GM12892 (cell line): ENCODE results near the gene GEMIN4.

Experiments
- POLR2A ChIP-seq: IDR thresholded peaks from 2 replicates; pipeline ENCODE4 v1.6.1; 2011; ENCODE audit warnings: low read depth, low read length, control low read depth
- POLR2AphosphoS5 ChIP-seq: IDR thresholded peaks from 2 replicates; pipeline ENCODE4 v1.6.1; 2011; ENCODE audit warnings: low read depth, low read length, control low read depth
- TAF1 ChIP-seq: IDR thresholded peaks from 2 replicates; pipeline ENCODE4 v1.6.1; 2011; ENCODE audit warnings: low read depth, mild to moderate bottlenecking, control low read depth, low read length, borderline replicate concordance

GRCh38 chr17:720706-721539, 31.1 kb downstream of the GEMIN4 start:
- TF ChIP-seq POLR2AphosphoS5, result no peak
- no peak for TF ChIP-seq POLR2A
- no peak for TF ChIP-seq TAF1
